A549 (cell line): ENCODE results near the gene SRPK1. TPM values are rescaled to one million over a fixed set of nuclear protein-coding genes. Genes with fewer than 3 reads are reported as not detected.
"Not testable (repeated sequence)": the region's sequence is repeated elsewhere in the genome, so short reads cannot be mapped to it uniquely, and the experiment has no call there.

Source experiments
- ATAC-seq, 2 experiments: fragments of 200-7000 bp in 1 of 2; fragments of >200 bp in 1 of 2; cut with Nextera tagmentation in 1 of 2; cut with Tn5 transposase in 1 of 2; 3 replicates each; pipeline versions ENCODE4 v1.8.0 to v1.9.1; 2018 to 2020; ENCODE audit warnings: mild to moderate bottlenecking in 1 of 2, moderate library complexity in 1 of 2
- CTCF ChIA-PET: fragments of 300-600 bp; sonication (Branson Sonifier 250); formaldehyde crosslinking; extraction: SDS; loops from one replicate; lab custom pipeline; 2021; ENCODE audit warnings: antibody characterized with exemption, inconsistent platforms; lab: Yijun Ruan, JAX
- POLR2A ChIA-PET: fragments of 350-600 bp; formaldehyde crosslinking; extraction: SDS; loops from one replicate; lab custom pipeline; 2021; ENCODE audit warnings: antibody characterized with exemption, inconsistent platforms; lab: Yijun Ruan, JAX
- DNase-seq, 2 experiments: peaks; one replicate each; pipeline versions ENCODE4 v3.0.0 to v3.0.0-alpha.2; 2011 to 2016; ENCODE audit warnings: low read depth in 1 of 2, low spot score in 1 of 2
- FAIRE-seq: peaks from 2 replicates; lab custom pipeline; 2011; peaks lifted over from hg19 to GRCh38; lab: Jason Lieb, UNC
- H3K27ac ChIP-seq, 2 experiments: fragments of >200 bp; sonication (Bioruptor Twin); formaldehyde crosslinking; 3 replicates each; pipeline ENCODE4 v1.5.1; 2016 to 2017
- H3K4me1 ChIP-seq: fragments of >200 bp; sonication (Bioruptor Twin); formaldehyde crosslinking; 3 replicates; pipeline ENCODE4 v1.6.1; 2016
- H3K4me2 ChIP-seq: fragments of >200 bp; sonication (Bioruptor Twin); formaldehyde crosslinking; 3 replicates; pipeline ENCODE4 v1.6.1; 2016
- H3K4me3 ChIP-seq: fragments of >200 bp; sonication (Bioruptor Twin); formaldehyde crosslinking; 3 replicates; pipeline ENCODE4 v1.5.1; 2016
- H3K9me3 ChIP-seq: fragments of >200 bp; sonication (Bioruptor Twin); formaldehyde crosslinking; 3 replicates; pipeline ENCODE4 v1.6.1; 2016
- CHD4 ChIP-seq: fragments of 200-600 bp; sonication (generic); IDR thresholded peaks from 2 replicates; pipeline ENCODE4 v1.6.1; 2016; ENCODE audit warnings: antibody characterized with exemption, mild to moderate bottlenecking, borderline replicate concordance
- EP300 ChIP-seq, 2 experiments: fragments of >200 bp; sonication (Bioruptor Twin); formaldehyde crosslinking; IDR thresholded peaks; 2 replicates in 1 of 2; 3 replicates in 1 of 2; pipeline ENCODE4 v1.6.1; 2016 to 2017
- ESRRA ChIP-seq: fragments of 150-350 bp; IDR thresholded peaks from 2 replicates; pipeline ENCODE4 v1.6.1; 2014; ENCODE audit warnings: mild to moderate bottlenecking, low read length, borderline replicate concordance
- FOSB ChIP-seq: fragments of 250-450 bp; sonication (Bioruptor Pico); IDR thresholded peaks from 2 replicates; pipeline ENCODE4 v1.5.0; 2020; ENCODE audit warnings: mild to moderate bottlenecking, moderate library complexity
- HMGXB4 ChIP-seq: fragments of 250-450 bp; sonication (Bioruptor Pico); IDR thresholded peaks from 2 replicates; pipeline ENCODE4 v1.5.0; 2021; ENCODE audit warnings: mild to moderate bottlenecking, moderate library complexity, borderline replicate concordance
- HOXB13 ChIP-seq: fragments of 250-450 bp; sonication (Bioruptor Pico); IDR thresholded peaks from 2 replicates; pipeline ENCODE4 v1.5.0; 2020; ENCODE audit warnings: low read depth, mild to moderate bottlenecking, moderate library complexity
- JUNB ChIP-seq: fragments of >200 bp; sonication (Bioruptor Twin); formaldehyde crosslinking; IDR thresholded peaks from 2 replicates; pipeline ENCODE4 v1.6.1; 2016
- MAZ ChIP-seq: fragments of 150-350 bp; IDR thresholded peaks from 2 replicates; pipeline ENCODE4 v1.6.1; 2014; ENCODE audit warnings: antibody characterized with exemption, low read depth, low read length, borderline replicate concordance
- NFE2L2 ChIP-seq: fragments of 150-350 bp; conservative IDR thresholded peaks from 2 replicates; pipeline ENCODE4 v1.6.1; 2014; ENCODE audit warnings: low read length
- NR3C1 ChIP-seq: fragments of >200 bp; sonication (Bioruptor Twin); formaldehyde crosslinking; IDR thresholded peaks from 3 replicates; pipeline ENCODE4 v1.6.1; 2017
- POLR2A ChIP-seq: IDR thresholded peaks from 2 replicates; pipeline ENCODE4 v1.6.1; 2012; ENCODE audit warnings: mild to moderate bottlenecking, low read length
- RARB ChIP-seq: fragments of 250-450 bp; sonication (Bioruptor Pico); IDR thresholded peaks from 2 replicates; pipeline ENCODE4 v1.8.0; 2021; ENCODE audit warnings: mild to moderate bottlenecking, moderate library complexity
- RCOR1 ChIP-seq: fragments of 150-350 bp; IDR thresholded peaks from 2 replicates; pipeline ENCODE4 v1.6.1; 2014; ENCODE audit warnings: antibody characterized with exemption, low read length, low read depth
- ZFP36 ChIP-seq: fragments of 450-650 bp; IDR thresholded peaks from 2 replicates; pipeline ENCODE4 v1.6.1; 2014; ENCODE audit warnings: borderline replicate concordance; ENCODE audit not compliant: partially characterized antibody
- WGBS: methylation state at CpG from one replicate; pipeline ENCODE4 v1.1.6; 2017; ENCODE audit errors: missing lambda C conversion rate; 5-methylcytosine and 5-hydroxymethylcytosine counted together
- polyA plus RNA-seq, 4 experiments: library from polyadenylated mRNA; depleted of rRNA in 3 of 4; stranded (reverse); fragments of >200 nt; fragmentation: RNase III in 1 of 4; extraction: RNeasy Plus Mini Kit Qiagen cat#74134 plus additional on column Dnase treatment in 1 of 4; gene quantifications; 2 replicates in 3 of 4; 3 replicates in 1 of 4; pipeline ENCODE4 v1.2.3, GENCODE V29; 2011 to 2017
- TF ChIP-seq, protein P1 (sequence below): fragments of 200-600 bp; sonication (generic); IDR thresholded peaks from 2 replicates; pipeline ENCODE4 v1.6.1; 2016; ENCODE audit warnings: antibody characterized with exemption, mild to moderate bottlenecking, moderate library complexity

Gene SRPK1
- polyA plus RNA-seq, 2 of the 4 experiments (the other 2 are of a cell fraction), result 46.9 to 65.9 TPM

DNA sequence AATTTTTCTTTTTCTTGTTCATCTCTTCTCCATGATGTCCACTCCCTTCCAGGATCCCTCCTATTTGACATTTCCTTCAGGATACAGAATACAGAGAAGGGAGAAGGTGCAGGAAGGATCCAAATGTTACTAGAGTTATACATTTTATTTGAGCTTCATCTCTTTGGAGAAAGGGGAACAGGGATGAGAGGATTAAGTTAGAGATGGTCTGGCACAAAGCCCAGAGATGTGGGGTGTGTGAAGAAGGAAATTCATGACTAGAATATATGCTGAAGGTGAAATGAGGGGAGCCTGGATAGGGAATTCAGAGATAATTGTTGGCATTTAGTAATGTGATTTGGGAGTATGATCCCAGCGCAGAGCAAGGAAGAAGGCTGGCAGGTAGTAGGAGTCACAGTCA, 22.5 kb upstream of the SRPK1 start:
- DNase-seq (no peak), ATAC-seq (no peak), FAIRE-seq (no peak)
- Histone ChIP-seq H3K4me2 (no peak overlapping the region), H3K9me3 (no peaks in the 10 kb centered on the region), H3K27ac (no peak overlapping the region), H3K4me3 (no peak overlapping the region), H3K4me1 (no peaks in the 10 kb centered on the region)
- POLR2A ChIA-PET, result no interaction called here
- no peak for TF ChIP-seq NR3C1
- TF ChIP-seq EP300 (IDR thresholded peaks at IDR 0.05), result no peak
- no peak for TF ChIP-seq NFE2L2
- TF ChIP-seq ZFP36, result no peak
- TF ChIP-seq HMGXB4, result no peak
- TF ChIP-seq RCOR1, result no peak
- CTCF ChIA-PET, result no interaction called here
- WGBS, result 88% methylated on average over 1 of the region's 1 CpG

DNA sequence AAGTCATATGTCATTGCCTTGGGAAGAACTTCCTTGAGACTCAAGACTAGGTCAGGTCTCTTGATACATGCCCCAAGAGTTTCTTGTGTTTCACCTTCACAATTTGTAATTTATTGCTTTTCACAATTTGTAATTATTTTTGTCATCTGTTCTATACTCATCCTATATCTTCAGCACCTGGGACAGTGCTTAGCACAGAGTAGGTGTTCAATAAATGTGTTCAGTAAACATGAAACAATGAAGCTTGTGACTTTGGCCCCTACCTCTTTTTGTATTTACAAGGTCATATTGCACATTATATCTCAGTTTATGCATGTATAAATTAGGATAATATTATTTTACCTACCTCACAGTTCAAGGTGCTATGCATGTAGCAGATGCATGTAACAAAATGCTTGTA, 21.5 kb upstream of the SRPK1 start:
- no peak for DNase-seq
- no peak overlapping the region for H3K4me3 ChIP-seq
- H3K4me2 ChIP-seq, result no peak overlapping the region
- ChIA-PET POLR2A (no interaction called here), CTCF (no interaction called here)
- TF ChIP-seq FOSB (CRISPR knock-in tag), result no peak
- no peak for TF ChIP-seq ESRRA
- no peak for TF ChIP-seq POLR2A
- TF ChIP-seq HOXB13 (CRISPR knock-in tag), result no peak
- no peak for TF ChIP-seq MAZ
- no peak for TF ChIP-seq JUNB
- TF ChIP-seq RARB (CRISPR knock-in tag), result no peak
- no peak for TF ChIP-seq CHD4
- TF ChIP-seq, protein P1, sequence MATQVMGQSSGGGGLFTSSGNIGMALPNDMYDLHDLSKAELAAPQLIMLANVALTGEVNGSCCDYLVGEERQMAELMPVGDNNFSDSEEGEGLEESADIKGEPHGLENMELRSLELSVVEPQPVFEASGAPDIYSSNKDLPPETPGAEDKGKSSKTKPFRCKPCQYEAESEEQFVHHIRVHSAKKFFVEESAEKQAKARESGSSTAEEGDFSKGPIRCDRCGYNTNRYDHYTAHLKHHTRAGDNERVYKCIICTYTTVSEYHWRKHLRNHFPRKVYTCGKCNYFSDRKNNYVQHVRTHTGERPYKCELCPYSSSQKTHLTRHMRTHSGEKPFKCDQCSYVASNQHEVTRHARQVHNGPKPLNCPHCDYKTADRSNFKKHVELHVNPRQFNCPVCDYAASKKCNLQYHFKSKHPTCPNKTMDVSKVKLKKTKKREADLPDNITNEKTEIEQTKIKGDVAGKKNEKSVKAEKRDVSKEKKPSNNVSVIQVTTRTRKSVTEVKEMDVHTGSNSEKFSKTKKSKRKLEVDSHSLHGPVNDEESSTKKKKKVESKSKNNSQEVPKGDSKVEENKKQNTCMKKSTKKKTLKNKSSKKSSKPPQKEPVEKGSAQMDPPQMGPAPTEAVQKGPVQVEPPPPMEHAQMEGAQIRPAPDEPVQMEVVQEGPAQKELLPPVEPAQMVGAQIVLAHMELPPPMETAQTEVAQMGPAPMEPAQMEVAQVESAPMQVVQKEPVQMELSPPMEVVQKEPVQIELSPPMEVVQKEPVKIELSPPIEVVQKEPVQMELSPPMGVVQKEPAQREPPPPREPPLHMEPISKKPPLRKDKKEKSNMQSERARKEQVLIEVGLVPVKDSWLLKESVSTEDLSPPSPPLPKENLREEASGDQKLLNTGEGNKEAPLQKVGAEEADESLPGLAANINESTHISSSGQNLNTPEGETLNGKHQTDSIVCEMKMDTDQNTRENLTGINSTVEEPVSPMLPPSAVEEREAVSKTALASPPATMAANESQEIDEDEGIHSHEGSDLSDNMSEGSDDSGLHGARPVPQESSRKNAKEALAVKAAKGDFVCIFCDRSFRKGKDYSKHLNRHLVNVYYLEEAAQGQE, result peak; percentile 45; the same call in 1 of the 2 replicates
- H3K27ac ChIP-seq, result no peak overlapping the region
- H3K9me3 ChIP-seq, result no peaks in the 10 kb centered on the region
- no peak for FAIRE-seq
- no peak for ATAC-seq
- H3K4me1 ChIP-seq, result no peaks in the 10 kb centered on the region

DNA sequence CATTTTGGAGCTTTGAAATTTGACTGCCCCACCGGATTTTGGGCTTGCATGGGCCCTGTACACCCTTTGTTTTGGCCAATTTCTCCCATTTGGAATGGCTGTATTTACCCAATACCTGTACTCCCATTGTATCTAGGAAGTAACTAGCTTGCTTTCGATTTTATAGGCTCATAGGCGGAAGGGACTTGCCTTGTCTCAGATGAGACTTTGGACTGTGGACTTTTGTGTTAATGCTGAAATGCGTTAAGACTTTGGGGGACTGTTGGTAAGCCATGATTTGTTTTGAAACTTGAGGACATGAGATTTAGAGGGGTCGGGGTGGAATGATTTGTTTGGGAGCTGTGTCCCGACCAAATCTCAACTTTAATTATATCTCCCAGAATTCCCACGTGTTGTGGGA, 20.3 kb upstream of the SRPK1 start:
- H3K9me3 ChIP-seq, H3K4me2 ChIP-seq, ATAC-seq, H3K4me3 ChIP-seq, CTCF ChIA-PET, H3K4me1 ChIP-seq, H3K27ac ChIP-seq, POLR2A ChIA-PET, FAIRE-seq, DNase-seq: not testable (repeated sequence)
- 45% methylated on average over 7 of the region's 7 CpGs for WGBS

DNA sequence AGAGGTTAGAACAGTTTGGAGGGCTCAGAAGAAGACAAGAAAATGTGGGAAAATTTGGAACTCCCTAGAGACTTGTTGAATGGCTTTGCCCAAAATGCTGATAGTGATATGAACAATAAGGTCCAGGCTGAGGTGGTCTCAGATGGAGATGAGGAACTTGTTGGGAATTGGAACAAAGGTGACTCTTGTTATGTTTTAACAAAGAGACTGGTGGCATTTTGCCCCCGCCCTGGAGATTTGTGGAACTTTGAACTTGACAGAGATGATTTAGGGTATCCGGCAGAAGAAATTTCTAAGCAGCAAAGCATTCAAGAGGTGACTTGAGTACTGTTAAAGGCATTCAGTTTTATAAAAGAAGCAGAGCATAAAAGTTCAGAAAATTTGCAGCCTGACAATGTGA, 19.1 kb upstream of the SRPK1 start:
- H3K27ac ChIP-seq, ATAC-seq, H3K9me3 ChIP-seq, DNase-seq, FAIRE-seq, H3K4me2 ChIP-seq, H3K4me3 ChIP-seq, POLR2A ChIA-PET, H3K4me1 ChIP-seq: not testable (repeated sequence)
- CTCF ChIA-PET, result interaction anchor here (1.0 kb wide), 1 partner anchor 12 kb away, joined by 4 read pairs; no protein-coding TSS in a partner anchor
- 83% methylated on average over 2 of the region's 2 CpGs for WGBS

GRCh38 chr6:35939259-35939658, 18.4 kb upstream of the SRPK1 start:
- H3K4me3 ChIP-seq, POLR2A ChIA-PET, H3K4me1 ChIP-seq, ATAC-seq, H3K9me3 ChIP-seq, H3K4me2 ChIP-seq, H3K27ac ChIP-seq, FAIRE-seq, DNase-seq: not testable (repeated sequence)
- CTCF ChIA-PET, result interaction anchor here (1.0 kb wide), 1 partner anchor 11 kb away, joined by 4 read pairs; no protein-coding TSS in a partner anchor
- WGBS, result 44% methylated on average over 5 of the region's 5 CpGs
